HG03342 (cell line): ENCODE measurements around the gene LRIT3.

ENCODE experiments used
- ATAC-seq: cut with Tn5 transposase; IDR thresholded peaks from one replicate; pipeline ENCODE4 v1.9.1; 2021; ENCODE audit warnings: mild to moderate bottlenecking, moderate library complexity; ENCODE audit not compliant: unreplicated experiment

LRIT3 gene, protein sequence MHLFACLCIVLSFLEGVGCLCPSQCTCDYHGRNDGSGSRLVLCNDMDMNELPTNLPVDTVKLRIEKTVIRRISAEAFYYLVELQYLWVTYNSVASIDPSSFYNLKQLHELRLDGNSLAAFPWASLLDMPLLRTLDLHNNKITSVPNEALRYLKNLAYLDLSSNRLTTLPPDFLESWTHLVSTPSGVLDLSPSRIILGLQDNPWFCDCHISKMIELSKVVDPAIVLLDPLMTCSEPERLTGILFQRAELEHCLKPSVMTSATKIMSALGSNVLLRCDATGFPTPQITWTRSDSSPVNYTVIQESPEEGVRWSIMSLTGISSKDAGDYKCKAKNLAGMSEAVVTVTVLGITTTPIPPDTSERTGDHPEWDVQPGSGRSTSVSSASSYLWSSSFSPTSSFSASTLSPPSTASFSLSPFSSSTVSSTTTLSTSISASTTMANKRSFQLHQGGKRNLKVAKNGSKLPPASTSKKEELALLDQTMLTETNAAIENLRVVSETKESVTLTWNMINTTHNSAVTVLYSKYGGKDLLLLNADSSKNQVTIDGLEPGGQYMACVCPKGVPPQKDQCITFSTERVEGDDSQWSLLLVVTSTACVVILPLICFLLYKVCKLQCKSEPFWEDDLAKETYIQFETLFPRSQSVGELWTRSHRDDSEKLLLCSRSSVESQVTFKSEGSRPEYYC

DNA sequence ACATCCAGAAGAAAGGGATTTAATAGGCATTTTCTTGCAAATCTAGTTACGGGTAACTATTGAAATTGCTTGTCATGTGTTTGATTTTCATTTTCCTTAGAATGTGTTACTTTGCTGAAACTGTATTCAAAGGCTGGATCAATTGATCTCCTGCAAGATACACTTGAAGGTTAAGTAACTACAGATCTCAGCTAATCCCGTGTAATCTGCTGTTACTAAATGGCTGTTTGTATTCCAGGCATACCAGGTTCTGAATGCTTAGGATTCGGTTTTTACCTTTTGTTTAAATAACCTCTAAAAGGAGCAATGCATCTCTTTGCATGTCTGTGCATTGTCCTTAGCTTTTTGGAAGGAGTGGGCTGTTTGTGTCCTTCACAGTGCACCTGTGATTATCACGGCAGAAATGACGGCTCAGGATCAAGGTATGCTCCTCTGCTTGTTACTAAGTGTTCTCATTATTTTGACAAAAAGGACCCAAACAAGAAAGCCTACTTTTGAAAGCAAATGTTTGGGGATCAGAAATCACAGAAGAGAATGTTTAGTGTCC is at the start of gene LRIT3:
TSS of gene LRIT3 (plus strand) at position 212 of the 547 bp plus-strand sequence. CDS start at position 307, 95 bp downstream.
- no peak for ATAC-seq

GRCh38 chr4:109798866-109799265 is 49.0 kb upstream of the LRIT3 start:
- no peak for ATAC-seq

DNA sequence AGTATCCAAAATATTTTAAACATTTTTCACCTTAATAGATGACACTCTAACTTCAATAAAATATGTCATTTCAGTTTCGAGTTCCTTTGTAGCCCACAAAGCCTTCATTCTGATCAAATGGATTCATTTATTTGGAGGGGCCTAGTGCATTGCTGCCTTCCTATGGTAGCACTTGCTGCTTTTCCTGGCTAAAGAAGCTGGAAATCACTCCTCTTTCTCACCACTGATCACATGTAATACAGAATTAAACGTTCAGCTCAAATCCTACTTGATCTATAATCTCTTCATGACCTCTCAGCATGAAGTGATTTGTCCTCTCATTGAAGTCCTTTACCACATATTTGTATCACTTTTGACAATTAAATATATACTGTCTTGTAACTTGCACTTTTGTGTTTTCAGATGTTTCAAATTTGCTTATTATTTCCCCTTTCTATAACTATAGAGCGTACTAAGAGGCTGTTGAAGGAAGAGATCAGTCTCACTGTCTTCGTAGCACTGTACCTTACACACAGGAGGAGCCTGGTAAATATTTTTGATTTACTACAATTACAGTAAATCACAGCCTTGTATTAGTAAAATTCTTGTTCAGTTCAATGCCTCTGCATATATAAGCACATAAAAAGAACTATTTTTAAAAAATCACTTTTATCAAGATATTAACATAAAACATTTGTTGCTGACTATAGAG is 46.7 kb upstream of the LRIT3 start:
- no peak for ATAC-seq

DNA sequence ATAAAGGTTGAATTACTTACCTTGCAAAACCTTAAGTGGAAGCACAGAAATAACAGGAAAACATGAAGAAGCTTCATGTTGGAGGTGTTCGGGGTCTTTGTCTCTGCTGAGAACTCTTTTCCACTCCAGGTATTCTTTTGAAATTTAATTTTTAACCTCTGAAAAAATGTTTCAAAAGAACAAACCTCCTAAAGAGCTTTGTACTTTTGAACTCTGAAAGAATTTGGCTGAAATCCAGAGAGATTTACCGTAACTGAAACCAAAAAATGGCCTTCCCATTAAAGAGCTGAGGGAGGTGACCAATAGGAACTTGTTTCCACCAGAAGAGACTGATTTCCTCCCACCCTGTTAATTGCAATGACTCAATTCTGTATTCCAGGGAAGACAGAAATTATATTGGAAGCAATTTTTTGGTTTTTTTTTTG is 46.0 kb upstream of the LRIT3 start, which contains the start of gene CFI:
TSS of gene CFI (minus strand) at position 105 of the 425 bp plus-strand sequence. CDS start at position 77, 28 bp downstream.
- ATAC-seq = no peak

DNA sequence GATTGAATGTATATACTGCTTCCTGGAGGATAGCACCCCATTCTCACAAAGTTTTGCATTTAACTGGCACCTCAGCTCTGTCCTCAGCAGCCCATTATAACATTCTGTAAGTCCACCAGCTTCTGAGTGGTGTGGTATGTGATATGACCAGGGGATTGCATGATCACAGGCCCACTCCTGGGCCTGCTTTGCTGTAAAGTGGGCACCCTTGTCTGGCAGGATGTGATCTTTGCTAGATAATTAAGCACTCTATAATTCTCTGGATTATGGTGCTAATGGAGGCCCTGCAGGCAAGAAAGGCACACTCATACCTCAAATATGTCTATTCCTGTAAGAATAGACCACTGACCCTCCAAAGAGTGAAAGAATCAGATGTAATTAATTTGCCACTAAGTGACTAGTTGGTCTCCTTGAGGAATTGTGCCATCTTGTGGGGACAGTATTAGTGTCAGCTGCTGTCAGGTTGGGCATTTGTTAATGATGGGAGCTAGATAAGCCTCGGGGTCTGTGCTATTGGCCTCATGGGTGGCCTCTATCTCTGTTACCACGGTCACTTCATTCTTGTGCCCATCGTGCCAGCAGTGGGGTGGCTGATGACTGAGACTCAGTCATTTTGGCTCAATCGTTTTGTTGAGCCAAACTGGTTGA is 43.9 kb upstream of the LRIT3 start:
- ATAC-seq = no peak

DNA sequence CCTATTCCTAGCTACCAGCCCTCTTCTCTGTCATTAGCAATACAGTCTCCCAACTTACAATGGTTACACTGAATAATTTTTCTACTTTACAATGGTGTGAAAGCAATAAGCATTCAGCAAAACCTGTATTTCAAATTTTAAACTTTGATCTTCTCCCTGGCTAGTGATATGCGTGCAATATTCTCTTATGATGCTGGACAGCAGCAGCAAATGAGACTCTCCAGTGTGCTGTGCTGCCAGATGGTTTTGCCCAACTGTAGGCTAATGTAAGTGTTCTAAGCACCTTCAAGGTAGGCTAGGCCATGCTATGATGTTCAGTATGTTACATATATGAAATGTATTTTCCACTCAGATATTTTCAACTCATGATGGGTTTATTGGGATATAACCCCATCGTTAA is 38.3 kb upstream of the LRIT3 start:
- no peak for ATAC-seq

DNA sequence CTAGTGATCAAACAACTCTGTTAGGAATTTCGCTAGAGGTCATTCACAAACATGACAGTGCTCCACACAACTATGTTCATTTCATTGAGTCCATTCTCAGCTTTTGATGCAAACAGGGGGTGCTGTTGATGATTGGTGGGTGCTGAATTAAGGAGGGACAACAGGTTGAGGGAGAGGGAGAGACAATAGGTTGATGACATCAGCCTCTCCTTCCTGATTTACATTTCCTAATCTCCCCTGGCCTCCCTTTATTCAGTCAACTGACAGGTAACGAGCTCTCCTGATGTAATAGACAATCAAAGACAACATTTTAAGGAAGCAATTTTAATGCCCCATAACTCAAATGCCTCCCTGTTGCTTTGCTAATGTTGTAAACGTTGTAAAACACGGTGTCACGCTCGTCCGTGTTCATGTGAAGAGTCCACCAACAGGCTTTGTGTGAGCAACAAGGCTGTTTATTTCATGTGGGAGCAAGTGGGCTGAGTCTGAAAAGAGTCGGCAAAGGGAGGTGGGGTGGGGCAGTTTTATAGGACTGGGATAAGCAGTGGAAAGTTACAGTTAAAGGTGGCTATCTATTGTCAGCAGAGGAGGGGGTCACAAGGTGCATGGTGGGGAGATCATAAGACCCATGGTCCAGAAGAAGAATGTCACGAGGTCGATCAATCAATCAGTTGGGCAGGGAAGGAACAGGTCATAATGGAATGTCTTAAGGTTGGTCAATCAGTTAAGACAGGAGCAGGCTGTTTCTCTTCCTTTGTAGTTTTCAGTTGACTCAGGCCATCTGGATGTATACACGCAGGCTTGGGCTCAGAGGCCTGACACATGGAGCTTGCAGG is 37.1 kb upstream of the LRIT3 start:
- no peak for ATAC-seq

DNA sequence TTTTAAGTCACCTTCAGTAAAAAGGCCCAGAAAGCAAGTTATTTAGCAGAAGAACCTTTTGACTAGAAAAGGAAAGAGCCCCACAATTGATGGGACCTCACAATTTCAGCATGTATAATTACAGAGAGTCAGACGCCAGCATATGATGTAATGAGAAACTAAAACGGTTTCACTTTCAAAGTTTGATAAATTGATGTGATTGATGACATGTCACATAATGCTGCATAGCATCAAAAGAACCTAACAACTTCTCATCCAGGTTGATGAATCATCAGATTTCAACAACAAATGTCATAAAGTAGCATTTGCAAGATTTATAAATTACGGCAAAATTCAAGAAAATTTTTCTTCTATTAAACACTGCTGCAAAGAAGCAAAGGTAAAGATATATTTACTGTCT is 36.2 kb upstream of the LRIT3 start:
- ATAC-seq = no peak

DNA sequence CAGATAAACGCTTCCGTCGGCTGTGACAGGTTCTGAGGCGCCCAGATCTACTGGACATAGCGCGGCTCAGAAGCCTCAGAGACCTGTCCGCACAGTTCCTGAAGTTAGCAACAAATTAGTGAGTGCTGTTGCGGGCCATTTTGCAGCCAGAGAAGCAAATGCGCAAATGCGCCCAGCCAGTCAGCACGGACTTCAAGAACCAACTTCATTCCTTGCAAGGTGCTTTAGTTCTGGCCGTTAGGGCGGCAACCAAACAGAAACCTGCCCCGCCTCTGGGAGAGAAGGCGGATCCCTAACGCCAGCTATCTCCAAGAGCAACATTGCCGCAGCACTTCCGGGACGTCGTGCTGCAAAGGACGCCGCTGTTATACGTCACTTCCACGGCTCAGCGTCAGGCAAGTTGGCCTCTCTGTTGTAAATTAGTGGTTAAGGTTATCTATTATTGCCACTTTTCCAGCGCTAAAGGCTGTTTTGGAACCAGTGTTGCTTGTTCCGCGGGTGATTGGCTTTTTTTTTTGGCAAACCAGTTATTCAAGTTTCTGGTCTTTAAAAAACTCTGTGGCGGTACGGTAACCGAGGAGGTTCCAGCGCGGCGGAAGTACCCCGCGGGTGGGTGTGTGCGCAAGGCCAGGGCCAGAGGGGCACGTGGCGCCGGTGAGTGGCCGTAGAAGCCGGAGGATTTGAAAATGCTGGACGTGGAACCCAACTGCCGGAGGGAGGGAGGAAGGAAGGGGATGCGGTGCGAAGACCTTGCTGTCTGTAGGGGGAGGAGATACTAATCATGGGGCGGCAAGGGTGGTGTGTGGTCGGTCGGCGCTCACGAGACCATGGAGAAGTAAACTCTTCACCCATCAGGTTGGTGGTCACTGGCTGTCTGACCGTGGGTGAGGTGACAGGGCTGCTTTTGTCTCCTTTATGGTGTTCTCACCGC is 32.5 kb upstream of the LRIT3 start, which contains the start of gene GAR1:
TSS of gene GAR1 (plus strand) at position 612 of the 931 bp plus-strand sequence. CDS start 403 bp downstream, outside the sequence.
- peak; percentile 99 for ATAC-seq

DNA sequence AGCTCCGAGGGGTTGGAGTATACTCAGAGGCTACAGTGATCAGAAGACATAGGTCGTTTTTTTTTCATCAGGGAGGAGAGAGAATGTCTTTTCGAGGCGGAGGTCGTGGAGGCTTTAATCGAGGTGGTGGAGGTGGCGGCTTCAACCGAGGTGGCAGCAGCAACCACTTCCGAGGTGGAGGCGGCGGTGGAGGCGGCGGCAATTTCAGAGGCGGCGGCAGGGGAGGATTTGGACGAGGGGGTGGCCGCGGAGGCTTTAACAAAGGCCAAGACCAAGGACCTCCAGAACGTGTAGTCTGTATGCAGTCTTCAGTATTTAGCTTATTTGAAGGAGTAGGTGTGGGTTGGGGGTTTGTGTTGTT is 31.8 kb upstream of the LRIT3 start:
- no peak for ATAC-seq

DNA sequence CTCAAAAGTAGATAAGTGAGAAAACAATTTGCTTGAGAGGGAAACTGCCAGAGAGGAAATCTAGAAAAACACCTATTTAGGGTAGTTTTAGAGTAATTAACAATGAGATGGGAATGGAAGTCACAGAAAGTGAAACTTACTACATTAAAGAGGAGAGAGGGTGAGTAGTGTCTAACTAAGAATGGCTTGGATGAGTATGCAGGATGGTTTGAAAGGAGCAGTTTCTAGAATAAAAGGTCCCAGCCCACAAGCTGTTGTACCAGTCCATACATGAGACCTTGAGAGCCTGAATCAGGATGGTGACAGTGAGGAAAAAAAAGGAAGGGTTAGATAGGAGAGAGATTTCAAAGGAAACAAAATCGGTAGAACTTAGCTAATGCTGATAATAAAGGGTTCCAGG is 31.0 kb upstream of the LRIT3 start:
- ATAC-seq = no peak

- ATAC-seq = no peak
Measured at GRCh38 chr4:109818268-109818667, 29.6 kb upstream of the LRIT3 start.

GRCh38 chr4:109820563-109820962 is 27.3 kb upstream of the LRIT3 start:
- ATAC-seq = no peak

GRCh38 chr4:109821185-109821584 is 26.7 kb upstream of the LRIT3 start:
- ATAC-seq = no peak

DNA sequence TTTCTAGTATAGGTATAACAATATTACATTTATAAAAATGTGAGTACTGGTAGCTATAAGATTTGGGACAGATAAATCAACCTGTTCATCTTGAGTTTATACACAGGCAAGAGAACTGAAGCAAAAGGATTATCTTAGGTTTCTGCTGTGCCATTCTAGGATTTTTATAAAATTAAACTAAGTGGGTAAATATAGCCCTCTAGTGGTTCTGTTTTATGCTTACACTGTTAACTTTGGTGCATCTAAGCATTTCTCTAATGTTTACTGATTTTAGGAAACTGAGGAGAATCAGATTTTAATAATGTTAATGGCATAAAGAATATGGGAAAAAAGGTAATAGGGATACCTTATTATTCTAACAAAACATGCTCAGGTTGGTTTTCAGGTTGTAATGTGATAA is 21.2 kb upstream of the LRIT3 start:
- peak; percentile 72 for ATAC-seq

DNA sequence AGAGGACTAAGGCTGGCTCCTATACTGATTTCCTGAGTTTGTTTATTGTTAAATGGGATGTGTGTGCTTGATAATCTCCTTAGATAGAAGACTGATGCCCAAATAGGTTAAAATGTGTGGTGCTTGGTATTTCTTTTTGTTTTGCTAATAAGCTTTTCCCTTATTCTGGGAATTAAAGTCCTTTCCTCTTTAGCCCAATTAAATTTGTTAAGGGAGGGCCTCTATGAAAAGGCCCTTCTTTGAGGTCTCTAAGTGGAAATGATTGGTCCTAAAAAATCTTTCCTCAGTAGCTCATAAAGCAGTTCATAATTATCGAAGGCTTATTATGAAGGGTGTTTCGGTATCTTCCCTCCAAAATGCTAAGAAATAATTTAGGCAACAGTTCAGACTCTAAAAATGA is 20.2 kb upstream of the LRIT3 start, which contains the start of gene RRH:
TSS of gene RRH (plus strand) at position 301 of the 400 bp plus-strand sequence. CDS start at position 357, 56 bp downstream.
- no peak for ATAC-seq

GRCh38 chr4:109833756-109834155 is 14.2 kb upstream of the LRIT3 start:
- ATAC-seq = no peak

DNA sequence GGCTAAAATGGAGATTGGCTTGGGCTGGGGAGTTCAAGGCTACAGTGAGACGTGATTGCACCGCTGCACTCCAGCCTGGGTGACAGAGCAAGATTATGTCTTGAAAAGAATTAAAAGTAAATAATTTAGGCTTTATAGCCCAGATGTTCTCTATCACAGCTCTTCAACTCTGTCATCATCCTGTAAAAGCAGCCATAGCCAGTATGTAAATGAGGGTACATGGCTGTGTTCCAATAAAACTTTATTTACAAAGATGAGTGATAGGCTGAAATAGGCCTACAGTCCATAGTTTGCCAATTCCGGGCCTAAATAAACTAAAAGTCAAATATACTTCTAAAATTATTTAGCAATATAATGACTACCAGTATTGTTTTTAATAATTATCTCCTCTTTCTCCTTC is 10.9 kb upstream of the LRIT3 start:
- no peak for ATAC-seq
